HG03175 (cell line): ENCODE data around the gene C15orf39.
"Not testable (repeated sequence)": the region's sequence is repeated elsewhere in the genome, so short reads cannot be mapped to it uniquely, and the experiment has no call there.

ENCODE experiments used
- ATAC-seq: cut with Tn5 transposase; IDR thresholded peaks from one replicate; pipeline ENCODE4 v1.9.1; 2021; ENCODE audit warnings: mild to moderate bottlenecking, moderate library complexity; ENCODE audit not compliant: unreplicated experiment

The C15orf39 gene

GRCh38 chr15:75209289-75209676 is 7.6 kb downstream of the C15orf39 start:
- no peak for ATAC-seq

GRCh38 chr15:75210811-75211230 is 9.1 kb downstream of the C15orf39 start:
- ATAC-seq, result no peak

GRCh38 chr15:75211436-75212199 is 9.9 kb downstream of the C15orf39 start:
- no peak for ATAC-seq

GRCh38 chr15:75212200-75212858 is 10.6 kb downstream of the C15orf39 start:
- no peak for ATAC-seq

GRCh38 chr15:75213212-75213767 is 11.6 kb downstream of the C15orf39 start:
- no peak for ATAC-seq

- no peak for ATAC-seq
Measured at GRCh38 chr15:75213768-75214221, 12.1 kb downstream of the C15orf39 start.

GRCh38 chr15:75214293-75215096 is 12.8 kb downstream of the C15orf39 start:
- ATAC-seq, result no peak

- ATAC-seq, result no peak
Measured at GRCh38 chr15:75215107-75216004, 13.7 kb downstream of the C15orf39 start.

- ATAC-seq, result no peak
Measured at GRCh38 chr15:75217012-75217411, 15.3 kb downstream of the C15orf39 start.

GRCh38 chr15:75217574-75217973 is 15.9 kb downstream of the C15orf39 start:
- ATAC-seq, result not testable (repeated sequence)

- not testable (repeated sequence) for ATAC-seq
Measured at GRCh38 chr15:75219507-75219929, 17.8 kb downstream of the C15orf39 start.

- ATAC-seq, result no peak
Measured at GRCh38 chr15:75223688-75224087, 22.0 kb downstream of the C15orf39 start.

GRCh38 chr15:75224281-75224680 is 22.6 kb downstream of the C15orf39 start:
- no peak for ATAC-seq

- ATAC-seq, result not testable (repeated sequence)
Measured at GRCh38 chr15:75225102-75225836, 23.6 kb downstream of the C15orf39 start.

GRCh38 chr15:75225951-75226732 is 24.5 kb downstream of the C15orf39 start:
- no peak for ATAC-seq

- not testable (repeated sequence) for ATAC-seq
Measured at GRCh38 chr15:75227112-75227511, 25.4 kb downstream of the C15orf39 start.

GRCh38 chr15:75227663-75228280 is 26.1 kb downstream of the C15orf39 start:
- ATAC-seq, result no peak

- no peak for ATAC-seq
Measured at GRCh38 chr15:75228787-75229186, 27.1 kb downstream of the C15orf39 start.
